NCI-H2196 treated with DMSO at 0.1 percent for 48 hours (cell line): ENCODE results near the gene EXOC3.
"Not testable (repeated sequence)": the region's sequence is repeated elsewhere in the genome, so short reads cannot be mapped to it uniquely, and the experiment has no call there.

Experiments used
- DNase-seq: peaks from one replicate; lab custom pipeline; 2025; ENCODE audit not compliant: unreplicated experiment; lab: John Stamatoyannopoulos, UW

Gene EXOC3

DNA sequence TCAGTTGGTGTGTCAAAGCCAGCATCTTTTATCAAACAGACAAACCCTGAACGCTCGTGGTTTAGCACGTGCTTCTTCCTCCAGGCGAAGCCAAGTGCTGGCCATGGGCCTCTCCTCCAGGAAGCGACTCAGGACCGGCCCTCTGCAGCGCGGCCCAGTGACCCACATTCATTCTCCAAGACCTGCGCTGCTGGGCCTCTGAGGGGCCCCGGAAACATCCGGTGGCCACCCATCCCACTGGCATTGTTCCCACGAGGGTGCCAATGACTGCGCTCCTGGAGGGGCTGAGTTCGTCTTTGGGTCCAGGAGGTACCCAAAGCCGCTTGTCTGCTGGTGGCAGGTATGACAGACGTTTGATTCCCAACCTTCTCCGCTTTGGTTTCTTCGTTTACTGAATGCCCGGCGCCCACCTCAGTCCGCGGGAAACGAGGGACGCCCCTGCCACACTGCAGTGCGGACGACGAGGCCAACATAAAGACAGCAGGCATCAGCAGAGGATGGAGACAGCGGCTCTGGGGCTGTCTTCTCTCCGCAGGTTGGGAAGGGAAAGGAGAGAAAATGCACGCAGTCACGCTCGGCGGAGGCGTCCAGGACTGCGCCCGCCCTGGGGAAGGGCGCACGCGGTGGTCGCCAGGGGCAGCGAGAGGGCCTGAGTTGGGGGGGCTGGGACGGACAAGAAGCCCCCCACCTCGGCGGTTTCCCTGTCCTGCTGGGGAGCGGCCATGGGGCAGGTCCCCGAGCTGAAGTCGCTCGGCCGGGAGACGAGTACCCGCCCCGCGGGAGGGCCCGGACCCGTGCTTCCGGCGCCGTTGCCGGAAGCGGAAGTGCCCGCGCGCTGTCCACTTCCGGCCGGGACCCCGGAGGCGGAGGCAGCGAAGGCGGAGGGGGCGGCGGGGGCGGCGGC lies at the start of gene EXOC3:
EXOC3 (plus strand) TSS at position 842 of the 904 bp plus-strand sequence. CDS start 3,030 bp downstream, outside the sequence.
- DNase-seq: peak; percentile 64

DNA sequence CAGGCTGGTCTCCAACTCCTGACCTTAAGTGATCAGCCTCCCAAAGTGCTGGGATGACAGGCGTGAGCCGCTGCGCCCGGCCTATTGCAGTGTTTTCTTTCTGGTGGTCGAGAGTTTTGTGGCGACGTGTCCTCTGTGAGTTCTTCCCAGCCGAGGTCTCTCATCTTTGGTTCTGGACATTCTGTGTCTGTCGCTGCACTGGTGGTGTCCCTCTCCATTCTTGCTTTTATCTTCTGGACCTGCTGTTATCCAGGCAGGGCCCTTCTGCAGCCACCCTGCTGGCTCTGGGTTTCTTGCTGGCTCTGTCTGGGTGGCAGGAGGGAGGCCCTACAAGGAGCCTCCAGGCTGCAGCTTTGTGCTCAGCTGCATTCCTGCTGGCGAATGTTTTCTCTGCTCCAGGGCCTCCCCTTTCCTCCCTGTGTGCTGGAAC lies 49.1 kb upstream of the EXOC3 start:
- no peak for DNase-seq

DNA sequence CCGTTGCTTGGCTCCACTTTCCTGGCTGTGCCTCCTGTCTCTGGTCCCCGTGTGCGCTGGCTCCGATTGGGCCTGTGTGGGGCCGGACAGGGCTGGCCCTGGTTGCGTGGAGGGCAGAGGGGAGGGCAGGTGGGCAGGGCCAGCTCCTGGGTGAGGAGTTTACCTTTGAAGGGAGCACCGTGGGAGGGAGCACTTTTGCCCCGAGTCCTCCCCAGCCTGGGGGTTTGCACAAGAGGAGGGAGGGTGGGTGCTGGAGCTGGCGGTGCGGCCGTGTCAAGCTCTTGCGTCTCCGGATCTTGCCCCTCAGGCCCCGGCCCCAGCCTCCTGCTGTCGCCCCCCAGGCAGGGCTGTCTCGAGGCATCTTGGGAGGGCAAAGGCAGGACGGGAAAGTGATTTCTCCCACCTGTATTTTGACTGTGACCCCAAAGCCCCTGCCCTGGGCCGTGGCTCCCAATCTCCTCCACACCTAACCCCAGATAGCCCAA lies 48.3 kb upstream of the EXOC3 start:
- DNase-seq: no peak

DNA sequence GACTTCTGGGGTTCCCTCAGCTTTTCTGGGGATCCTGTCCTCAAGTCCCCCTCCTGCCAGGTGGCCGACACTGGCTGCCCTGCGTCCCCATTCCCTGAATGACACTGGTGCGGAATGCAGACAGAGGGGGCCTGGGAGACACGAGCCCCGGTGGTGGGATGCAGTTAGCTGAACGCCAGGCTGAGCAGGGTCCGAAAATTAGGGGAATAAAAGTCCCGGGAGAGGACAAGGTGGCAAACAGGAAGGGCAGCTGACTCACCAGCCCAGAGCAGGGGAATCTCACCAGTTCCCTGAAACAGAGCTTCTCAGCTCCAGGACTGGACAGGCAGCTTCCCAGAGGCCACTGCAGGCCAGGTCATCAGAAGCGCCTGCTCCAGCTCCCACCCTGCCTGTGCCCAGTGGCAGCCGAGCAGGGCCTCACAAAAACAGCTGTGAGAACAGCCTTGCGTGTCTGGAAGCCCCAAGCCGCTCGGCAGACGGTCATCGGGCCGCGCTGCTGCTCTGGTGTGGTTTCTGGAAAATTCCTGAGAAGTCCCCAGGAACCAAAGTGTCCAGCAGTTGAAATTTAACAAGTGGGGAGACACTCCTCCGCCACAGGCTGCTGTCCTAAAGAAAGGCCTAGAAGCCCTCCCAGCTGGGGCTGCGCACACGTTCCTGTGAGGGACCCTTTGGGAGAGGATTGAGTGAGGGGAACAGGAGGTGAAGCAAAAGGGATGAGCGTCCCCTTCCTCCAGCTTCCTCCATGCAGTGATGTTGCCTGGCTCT lies 47.6 kb upstream of the EXOC3 start:
- no peak for DNase-seq

DNA sequence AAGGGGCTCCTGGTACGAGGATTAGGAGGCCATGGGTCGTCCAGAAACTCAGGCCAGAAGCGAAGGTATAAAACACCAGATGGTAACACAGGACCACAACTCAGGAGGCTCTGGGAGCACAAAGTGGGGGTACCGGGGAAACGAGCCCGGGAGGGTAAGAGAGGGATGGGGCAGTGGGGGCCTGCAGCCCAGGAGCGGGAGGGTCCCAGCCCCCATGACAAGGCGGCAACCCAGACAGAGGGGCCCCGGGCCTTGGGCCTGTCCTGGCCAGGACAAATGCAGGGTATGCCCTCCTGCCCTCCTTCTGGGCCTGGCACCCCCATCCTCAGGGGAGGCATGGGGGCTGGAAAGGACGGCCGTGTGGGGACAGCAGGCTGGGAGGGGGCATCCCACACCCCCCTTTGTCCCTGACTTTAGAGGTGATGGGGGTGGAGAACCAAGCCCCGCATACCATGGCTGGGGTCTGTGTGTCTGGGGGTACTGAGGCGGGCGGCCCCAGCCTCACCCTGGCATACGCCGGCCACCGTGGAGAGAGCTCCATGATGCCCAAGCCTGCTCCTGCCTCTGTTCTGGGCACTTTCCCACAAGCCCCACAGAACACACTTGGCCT lies 47.0 kb upstream of the EXOC3 start:
- DNase-seq: no peak

DNA sequence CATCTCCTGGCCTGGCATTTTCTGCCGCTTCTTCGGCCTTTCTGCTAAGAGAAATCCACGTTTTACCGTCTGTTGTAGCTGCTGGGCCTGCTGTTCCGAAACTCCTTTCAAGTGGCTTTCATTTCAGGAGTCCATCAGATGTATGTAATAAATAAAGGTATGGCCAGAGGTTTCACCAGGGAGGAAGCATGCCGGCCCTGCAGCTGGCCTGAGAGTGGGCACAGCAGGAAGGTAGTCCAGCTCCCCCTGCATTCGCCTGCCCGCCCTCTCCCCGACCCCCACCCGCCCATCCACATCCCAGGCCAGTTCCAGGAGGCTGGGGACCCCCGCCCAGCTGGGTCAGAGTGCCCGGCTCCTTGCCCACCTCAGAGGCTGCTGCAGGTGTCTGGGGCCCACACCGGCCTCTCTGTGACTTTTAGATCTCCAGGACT lies 46.4 kb upstream of the EXOC3 start:
- no peak for DNase-seq

DNA sequence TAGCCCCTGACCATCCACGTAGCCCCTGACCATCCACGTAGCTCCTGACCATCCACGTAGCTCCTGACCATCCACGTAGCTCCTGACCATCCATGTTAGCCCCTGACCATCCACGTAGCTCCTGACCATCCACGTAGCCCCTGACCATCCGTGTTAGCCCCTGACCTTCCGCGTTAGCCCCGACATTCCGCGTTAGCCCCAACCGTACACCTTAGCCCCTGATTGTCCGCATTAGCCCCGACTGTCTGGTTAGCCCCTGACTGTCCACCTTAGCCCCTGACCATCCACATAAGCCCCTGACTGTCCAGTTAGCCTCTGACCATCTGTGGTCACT lies 44.9 kb upstream of the EXOC3 start:
- DNase-seq: not testable (repeated sequence)

DNA sequence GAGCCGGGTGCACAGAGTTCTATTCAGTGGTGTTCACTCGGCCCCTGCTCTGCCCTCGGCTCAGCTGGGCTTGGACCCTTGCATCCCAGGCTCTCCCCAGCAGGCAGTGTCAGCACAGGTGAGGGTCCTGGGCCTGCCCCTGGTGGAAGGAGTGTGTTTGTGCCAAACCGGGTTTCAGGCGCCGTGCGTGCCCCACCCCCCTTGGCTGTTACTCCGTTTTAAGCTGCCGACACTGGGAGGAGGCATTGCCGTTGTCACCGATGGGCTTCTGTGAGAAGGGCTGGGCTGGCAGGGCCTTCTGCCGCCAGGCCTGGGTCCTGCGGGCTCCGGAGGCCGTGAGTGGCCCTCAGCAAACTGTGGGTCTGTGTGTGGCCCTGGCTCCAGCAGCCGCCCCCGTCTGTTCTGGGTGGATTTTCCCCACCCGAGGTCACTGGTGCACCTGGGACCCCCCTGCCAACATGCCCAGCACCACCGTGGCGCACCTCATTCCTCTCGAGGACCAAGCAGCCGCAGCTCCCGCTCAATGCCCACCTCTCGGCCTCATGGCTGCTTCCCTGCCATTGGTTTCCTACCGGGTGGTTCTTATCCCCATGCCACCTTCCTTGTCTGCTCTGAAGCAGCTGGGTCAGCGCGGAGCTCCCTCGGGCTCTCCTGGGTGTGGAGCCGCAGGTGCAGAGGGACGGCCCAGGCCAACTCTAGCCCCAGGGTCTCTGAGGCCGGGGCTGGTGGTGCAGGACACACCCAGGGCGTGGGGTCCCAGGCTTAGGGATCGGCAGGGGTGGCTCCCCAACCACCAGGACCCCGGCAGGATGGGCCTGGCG lies 44.3 kb upstream of the EXOC3 start:
- no peak for DNase-seq

DNA sequence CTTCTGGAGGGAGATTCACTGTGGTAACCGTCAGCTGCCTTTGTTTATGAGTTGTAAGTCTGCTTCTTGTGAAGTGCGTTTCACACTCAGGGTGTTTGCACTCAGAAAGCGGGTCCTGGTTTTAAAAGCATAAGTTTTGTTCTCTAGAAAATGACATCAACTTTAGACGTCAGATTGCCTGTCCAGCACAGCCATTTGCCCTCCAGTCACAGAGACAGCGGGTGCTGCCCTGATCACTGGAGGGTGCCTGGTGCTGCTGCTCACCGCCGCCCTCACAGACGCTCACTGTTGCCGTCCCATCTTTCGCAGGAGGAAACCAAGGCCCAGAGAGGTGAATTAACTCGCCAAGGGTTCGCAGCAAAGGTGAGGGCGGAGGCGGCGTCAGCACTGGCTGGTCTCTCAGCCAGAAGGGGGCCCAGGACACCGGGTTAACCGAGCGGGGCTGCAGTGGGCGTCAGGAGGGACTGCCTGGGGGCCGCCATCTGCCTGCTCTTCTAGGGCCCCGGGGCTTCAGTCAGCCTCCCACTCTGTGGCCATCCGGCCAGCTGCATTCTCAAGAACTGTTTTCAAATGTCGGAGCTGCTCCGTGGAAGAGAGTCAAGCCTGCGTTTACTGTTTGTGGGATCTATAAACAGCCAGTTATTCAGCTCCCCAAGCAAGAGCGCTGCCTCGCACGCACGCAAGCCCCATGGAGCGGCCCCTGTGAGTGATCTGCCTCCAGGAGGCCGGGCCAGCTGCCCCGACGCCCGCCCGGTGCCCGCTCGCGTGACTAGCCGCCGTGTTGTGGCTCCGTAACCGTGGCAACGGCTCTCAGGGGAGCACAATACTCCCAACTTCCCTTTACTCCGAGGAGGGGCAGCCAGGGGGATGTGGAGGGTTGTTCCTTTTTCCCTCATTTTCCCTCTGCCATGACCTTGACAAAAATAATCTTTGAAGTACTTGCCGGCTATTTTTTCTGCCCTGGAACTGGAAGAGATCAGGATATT lies 43.4 kb upstream of the EXOC3 start:
- DNase-seq: peak; percentile 92

DNA sequence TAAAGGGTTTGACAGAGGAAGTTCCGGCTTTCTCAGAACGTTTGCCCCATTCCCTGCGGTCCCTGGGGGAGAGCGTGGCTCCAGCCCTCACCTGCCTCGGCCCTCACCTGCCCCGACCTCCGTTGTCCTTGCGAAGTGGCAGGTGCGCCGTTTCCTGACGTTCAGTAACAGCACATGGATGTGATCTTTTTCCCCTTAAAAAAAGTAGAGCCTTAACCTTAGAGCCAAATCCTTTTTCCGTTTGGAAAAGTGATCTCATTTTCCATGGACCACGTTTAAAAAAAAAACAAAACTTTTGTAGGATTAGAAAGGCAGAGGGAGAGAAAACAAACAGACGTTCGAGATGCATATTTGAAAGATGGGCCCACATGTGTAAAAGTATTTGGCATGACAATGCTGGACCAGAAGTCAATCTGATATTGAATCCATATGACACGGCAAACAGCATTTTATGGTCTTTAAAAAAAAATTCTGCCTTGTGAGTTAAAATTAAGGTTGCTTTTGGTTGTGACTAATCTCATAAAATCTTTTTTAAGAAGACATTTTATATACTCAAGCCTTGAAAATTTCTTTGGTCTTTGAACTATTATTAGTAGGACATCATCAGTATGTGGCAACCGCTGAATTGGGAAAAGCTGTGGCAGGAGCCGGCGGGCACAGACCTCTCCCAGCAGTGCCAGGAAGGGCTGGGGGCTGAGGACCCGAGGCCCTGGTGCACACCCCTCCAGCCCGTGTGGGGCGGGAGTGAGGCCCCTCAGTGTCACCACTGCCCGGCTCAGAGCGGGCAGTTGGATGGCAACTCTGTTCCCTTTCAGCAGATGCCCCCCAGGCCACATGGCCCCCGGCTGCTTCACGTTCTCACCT lies 42.5 kb upstream of the EXOC3 start:
- peak; percentile 92 for DNase-seq

DNA sequence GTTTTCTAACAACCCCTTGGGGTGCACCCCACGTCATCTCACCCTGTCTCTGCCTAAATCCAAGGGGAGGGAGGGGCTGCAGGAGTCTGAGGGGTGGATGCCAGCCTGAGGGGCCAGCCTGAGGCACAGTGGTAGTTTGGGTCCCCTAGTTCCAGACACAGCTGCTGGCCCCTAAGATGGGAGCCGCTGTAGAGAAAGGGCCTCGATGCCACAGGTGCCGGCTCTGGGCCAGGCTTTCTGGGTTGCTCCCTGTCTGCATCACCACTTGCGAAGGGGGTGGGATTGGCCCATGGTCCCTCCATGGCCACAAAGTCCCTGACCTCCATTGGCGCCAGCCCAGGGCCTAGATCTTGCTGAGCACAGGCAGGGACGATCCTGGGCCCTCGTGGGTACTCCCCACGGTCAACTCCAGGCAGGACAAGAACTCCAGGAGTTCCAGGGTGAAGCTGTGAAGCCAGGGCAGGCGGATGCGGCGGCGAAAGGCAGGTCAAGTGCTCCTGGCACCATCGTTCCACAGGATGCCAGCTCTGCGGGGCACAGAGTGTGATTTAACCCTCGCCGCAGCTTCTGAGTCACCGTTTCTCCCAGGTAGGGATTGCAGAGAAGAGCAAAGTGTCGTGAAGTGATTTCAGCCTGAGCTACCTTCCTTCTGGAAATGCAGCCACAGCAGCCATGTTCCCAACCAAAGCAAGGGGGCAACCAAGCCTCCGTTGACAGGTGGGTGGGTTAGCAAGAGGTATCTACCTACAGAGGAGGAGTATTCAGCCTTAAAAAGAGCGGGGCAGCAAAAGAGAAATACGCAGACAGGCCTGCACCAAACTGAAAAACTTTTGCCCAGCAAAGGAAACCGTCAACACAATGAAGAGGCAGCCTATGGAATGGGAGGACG lies 41.6 kb upstream of the EXOC3 start:
- no peak for DNase-seq

DNA sequence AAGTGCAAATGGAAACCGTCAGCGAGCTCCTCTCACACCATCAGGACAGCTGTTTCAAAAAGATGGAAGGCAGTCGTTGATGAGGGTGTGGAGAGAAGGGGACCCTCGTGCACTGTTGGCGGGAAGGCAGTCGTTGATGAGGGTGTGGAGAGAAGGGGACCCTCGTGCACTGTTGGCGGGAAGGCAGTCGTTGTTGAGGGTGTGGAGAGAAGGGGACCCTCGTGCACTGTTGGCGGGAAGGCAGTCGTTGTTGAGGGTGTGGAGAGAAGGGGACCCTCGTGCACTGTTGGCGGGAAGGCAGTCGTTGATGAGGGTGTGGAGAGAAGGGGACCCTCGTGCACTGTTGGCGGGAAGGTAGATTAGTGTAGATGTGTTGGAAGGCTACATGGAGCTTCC lies 40.8 kb upstream of the EXOC3 start:
- DNase-seq: not testable (repeated sequence)

DNA sequence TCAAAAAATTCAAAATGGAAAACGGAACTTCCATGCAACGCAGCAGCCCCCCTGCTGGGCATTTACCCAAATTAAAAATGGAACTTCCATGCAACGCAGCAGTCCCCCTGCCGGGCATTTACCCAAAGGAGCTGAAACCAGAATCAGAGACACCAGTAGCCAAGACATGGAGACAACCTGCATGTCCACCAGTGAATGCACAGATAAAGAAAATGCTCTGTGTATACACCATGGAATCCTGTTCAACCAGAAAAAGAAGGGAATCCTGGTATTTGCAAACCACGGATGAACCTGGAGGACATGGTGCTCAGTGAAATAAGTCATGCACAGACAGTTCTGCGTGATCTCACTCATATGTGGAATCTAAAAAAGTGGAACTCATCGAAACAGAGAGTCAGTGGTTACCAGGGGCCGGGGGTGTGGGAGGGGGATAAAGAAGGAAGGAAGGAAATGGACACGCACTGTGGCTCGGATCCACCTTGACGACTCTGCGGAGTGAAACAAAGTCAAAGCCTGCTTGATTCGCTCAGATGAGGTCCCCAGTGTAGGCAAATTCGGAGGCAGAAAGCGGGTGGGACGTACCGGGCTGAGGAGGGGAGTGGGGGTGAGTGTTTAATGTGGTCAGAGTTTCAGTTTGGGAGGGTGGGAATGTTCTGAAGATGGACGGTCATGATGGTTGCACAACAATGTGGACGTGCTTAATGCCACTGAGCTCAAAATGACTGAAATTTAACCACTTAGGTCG lies 40.2 kb upstream of the EXOC3 start:
- DNase-seq: no peak

DNA sequence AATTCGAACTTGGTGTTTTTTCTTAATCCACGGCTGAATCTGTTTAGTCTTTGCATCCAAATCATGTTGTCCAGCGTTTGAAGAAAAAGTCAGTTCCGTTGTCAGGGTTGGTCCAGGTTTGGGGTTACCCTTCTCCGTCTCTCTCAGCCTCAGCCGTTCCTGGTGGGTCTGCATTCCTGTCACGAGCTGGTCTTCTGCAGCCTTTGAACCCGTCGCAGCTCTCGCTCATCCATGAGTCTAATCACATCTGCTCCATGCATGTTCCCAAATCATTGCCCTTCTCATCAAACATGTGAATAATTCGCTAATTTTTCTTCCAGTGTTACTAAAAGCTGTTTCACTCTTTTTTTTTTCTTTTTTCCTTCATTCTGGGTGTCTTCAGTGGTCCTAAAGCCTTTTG lies 39.0 kb upstream of the EXOC3 start:
- DNase-seq: no peak

DNA sequence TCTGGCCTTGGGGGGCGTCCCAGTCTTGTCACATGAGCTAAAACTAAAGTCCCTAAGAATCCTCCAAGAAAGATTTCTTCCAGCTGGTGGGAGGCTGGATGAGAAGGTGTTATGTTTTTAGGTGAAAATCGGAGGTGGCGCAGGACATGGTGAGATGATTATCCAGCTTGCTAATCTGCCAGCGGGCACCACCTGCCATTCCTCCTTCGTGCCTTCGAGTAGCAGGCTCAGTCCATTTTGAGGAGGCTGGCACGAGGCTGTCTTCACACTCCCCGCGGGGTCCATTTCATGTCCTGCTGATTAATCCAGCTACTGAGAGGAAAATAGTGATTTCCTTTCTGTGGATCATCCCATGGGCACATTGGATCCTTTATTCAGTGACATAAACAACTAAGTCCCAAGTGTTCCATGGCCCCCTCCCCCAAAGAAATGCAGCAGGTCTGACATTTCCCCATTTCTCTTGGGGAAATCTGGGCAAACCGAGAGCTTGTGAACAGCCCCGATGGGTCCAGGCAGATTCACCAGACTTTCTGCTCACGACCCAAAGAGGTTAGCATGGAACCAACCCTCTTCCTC lies 38.2 kb upstream of the EXOC3 start:
- DNase-seq: no peak

DNA sequence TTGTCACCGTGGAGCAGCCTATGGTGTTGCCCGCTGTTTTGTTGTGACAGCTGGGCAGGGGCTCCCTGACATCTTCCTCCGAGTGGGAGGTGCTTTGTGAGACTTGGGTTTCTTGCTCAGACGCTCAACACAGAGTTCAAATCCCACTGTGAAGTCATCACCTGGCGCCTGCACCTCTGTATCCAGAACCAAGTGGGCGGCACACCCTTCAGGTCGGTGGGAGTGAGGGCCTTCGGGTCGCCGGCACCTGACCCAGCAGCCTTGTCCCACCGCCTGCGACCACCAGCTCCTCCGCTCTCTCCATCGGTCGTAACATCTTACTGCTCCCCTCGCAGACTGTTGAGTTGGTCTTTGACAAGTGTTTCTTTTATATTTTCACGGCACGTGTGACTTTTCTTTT lies 37.6 kb upstream of the EXOC3 start:
- no peak for DNase-seq

DNA sequence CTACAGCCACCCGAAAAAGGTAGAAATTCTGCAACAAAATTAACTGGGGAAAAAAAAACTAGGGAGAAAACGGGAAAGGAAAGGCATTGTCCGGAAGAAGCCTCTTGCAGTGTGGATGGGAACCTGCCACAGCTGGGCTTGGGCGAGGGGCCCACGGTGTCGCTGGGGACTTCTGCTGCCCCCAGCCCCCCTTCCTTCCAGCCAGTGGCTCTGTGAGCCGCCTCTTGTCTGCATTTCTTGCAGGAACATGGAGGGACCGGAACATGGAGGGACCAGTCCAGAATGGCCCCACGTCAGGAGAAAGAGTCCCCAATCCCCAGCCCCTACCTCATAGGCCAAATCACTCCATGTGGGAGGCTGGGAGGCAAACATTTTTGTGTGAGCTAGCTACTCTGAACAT lies 36.9 kb upstream of the EXOC3 start:
- no peak for DNase-seq
